Loucy (cell line): ENCODE results near the gene MIEF1.

Source experiments
- H2AFZ ChIP-seq: fragments of 200-600 bp; sonication (generic); 2 replicates; pipeline ENCODE4 v1.6.0; 2016; ENCODE audit warnings: antibody characterized with exemption, mild to moderate bottlenecking, low read length, moderate library complexity
- H3F3A ChIP-seq: fragments of 200-600 bp; 2 replicates; pipeline ENCODE4 v1.6.0; 2016; ENCODE audit warnings: antibody characterized with exemption, low read depth, mild to moderate bottlenecking
- H3K27me3 ChIP-seq: fragments of 200-600 bp; sonication (generic); 2 replicates; pipeline ENCODE4 v1.6.1; 2014; ENCODE audit warnings: low read length, mild to moderate bottlenecking; ENCODE audit not compliant: insufficient read depth, poor library complexity, severe bottlenecking
- H3K36me3 ChIP-seq: fragments of 200-600 bp; sonication (generic); 2 replicates; pipeline ENCODE4 v1.6.1; 2016; ENCODE audit warnings: low read length; ENCODE audit not compliant: insufficient read depth
- H3K4me1 ChIP-seq: fragments of 200-600 bp; sonication (generic); 2 replicates; pipeline ENCODE4 v1.5.1; 2014; ENCODE audit warnings: low read length, mild to moderate bottlenecking; ENCODE audit not compliant: insufficient read depth, poor library complexity, severe bottlenecking
- H3K4me2 ChIP-seq: fragments of 200-600 bp; sonication (generic); 2 replicates; pipeline ENCODE4 v1.6.0; 2014; ENCODE audit warnings: antibody characterized with exemption, low read length, low read depth, mild to moderate bottlenecking; ENCODE audit not compliant: poor library complexity, severe bottlenecking
- H3K4me3 ChIP-seq: fragments of 200-600 bp; sonication (generic); 2 replicates; pipeline ENCODE4 v1.5.1; 2014; ENCODE audit warnings: low read length, mild to moderate bottlenecking, mixed read lengths; ENCODE audit not compliant: poor library complexity, severe bottlenecking
- H3K79me2 ChIP-seq: fragments of 200-600 bp; sonication (generic); 2 replicates; pipeline ENCODE4 v1.6.1; 2014; ENCODE audit warnings: low read length; ENCODE audit not compliant: insufficient read depth
- H3K9ac ChIP-seq: fragments of 200-600 bp; sonication (generic); 2 replicates; pipeline ENCODE4 v1.6.0; 2014; ENCODE audit warnings: mild to moderate bottlenecking, low read depth, low read length, moderate library complexity; ENCODE audit not compliant: poor library complexity, severe bottlenecking
- H3K9me2 ChIP-seq: fragments of 200-600 bp; sonication (generic); replicated peaks from 2 replicates; pipeline ENCODE4 v1.6.1; 2016; ENCODE audit warnings: low read depth, low read length, mixed read lengths
- H3K9me3 ChIP-seq: fragments of 200-600 bp; sonication (generic); 2 replicates; pipeline ENCODE4 v1.6.1; 2014; ENCODE audit warnings: mild to moderate bottlenecking, antibody characterized with exemption, low read length, low read depth; ENCODE audit not compliant: insufficient read depth
- H4K20me1 ChIP-seq: fragments of 200-600 bp; sonication (generic); 2 replicates; pipeline ENCODE4 v1.6.0; 2014; ENCODE audit warnings: antibody characterized with exemption, low read length, mild to moderate bottlenecking; ENCODE audit not compliant: insufficient read depth, poor library complexity, severe bottlenecking
- EZH2phosphoT487 ChIP-seq: fragments of 200-600 bp; IDR thresholded peaks from 2 replicates; pipeline ENCODE4 v1.6.1; 2018; ENCODE audit warnings: antibody characterized with exemption, mild to moderate bottlenecking, moderate library complexity, borderline replicate concordance
- TF ChIP-seq, protein P1 (sequence below): fragments of 200-600 bp; sonication (generic); conservative IDR thresholded peaks from 2 replicates; pipeline ENCODE4 v1.5.1; 2014; ENCODE audit warnings: mild to moderate bottlenecking, antibody characterized with exemption, low read length

The MIEF1 gene

DNA sequence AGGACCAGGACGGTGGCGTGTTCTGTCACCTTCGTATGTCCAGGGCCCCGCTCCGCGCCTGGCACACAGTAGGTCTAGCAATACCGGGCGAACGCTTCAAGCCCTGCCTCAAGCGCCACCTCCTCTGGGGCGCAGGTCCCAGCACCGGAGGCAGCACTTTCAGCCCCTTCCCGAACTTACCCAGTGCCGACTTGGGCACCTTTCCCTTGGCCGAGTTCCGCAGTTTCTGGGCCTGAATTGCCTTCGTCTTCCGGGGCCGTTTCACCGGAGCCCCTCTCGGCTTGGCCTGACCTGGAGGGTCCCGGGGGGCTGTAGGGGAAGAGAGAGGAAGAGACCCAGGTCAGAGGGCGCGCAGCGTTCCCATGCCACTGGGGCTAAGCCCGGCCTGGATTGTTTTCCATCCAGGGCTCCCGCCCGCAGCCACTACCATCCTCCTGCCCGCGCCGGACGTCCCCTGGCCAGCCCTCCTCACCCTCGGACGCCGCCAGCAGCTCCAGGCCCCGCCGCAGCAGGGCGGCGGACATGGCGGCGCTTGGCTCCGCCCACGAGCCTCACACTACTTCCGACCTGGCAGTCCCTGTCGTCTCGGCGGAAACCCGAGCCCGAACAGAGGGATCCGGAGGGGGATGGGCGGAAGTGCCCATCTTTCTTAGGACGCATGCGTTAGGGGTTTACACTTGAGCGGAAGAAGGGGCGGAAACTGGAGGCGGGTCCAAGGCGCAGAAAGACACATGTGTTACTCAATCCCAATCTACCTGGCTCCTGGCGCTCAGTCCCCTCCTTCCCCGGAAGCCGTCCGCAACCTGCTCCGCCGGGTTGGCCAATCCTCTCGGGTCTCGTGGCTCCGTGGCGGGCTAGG, 30.4 kb downstream of the MIEF1 start, which contains the start of gene RPS19BP1:
RPS19BP1 (minus strand) TSS at position 534 of the 859 bp plus-strand sequence; CDS start at position 524, 10 bp downstream.
- Histone ChIP-seq H2AFZ (peak within 1 kb of the TSS; percentile 78), H3F3A (no peaks in the 10 kb centered on the region), H3K9me2 (no peaks in the 10 kb centered on the region), H3K4me1 (peaks cover 46% of the 10 kb centered on the region), H3K36me3 (0 out of 2 replicates have a peak, but pooled peaks cover 6% of the 10 kb centered on the region), H3K79me2 (peaks cover 49% of the 10 kb centered on the region), H4K20me1 (peaks cover 36% of the 10 kb centered on the region), H3K9ac (peak within 1 kb of the TSS; percentile 90), H3K27me3 (no peaks in the 10 kb centered on the region), H3K9me3 (no peaks in the 10 kb centered on the region), H3K4me2 (peak within 1 kb of the TSS; percentile 81), H3K4me3 (peak within 1 kb of the TSS; percentile 82)
- TF ChIP-seq, protein P1, sequence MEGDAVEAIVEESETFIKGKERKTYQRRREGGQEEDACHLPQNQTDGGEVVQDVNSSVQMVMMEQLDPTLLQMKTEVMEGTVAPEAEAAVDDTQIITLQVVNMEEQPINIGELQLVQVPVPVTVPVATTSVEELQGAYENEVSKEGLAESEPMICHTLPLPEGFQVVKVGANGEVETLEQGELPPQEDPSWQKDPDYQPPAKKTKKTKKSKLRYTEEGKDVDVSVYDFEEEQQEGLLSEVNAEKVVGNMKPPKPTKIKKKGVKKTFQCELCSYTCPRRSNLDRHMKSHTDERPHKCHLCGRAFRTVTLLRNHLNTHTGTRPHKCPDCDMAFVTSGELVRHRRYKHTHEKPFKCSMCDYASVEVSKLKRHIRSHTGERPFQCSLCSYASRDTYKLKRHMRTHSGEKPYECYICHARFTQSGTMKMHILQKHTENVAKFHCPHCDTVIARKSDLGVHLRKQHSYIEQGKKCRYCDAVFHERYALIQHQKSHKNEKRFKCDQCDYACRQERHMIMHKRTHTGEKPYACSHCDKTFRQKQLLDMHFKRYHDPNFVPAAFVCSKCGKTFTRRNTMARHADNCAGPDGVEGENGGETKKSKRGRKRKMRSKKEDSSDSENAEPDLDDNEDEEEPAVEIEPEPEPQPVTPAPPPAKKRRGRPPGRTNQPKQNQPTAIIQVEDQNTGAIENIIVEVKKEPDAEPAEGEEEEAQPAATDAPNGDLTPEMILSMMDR, result no peak
- TF ChIP-seq EZH2phosphoT487, result no peak

DNA sequence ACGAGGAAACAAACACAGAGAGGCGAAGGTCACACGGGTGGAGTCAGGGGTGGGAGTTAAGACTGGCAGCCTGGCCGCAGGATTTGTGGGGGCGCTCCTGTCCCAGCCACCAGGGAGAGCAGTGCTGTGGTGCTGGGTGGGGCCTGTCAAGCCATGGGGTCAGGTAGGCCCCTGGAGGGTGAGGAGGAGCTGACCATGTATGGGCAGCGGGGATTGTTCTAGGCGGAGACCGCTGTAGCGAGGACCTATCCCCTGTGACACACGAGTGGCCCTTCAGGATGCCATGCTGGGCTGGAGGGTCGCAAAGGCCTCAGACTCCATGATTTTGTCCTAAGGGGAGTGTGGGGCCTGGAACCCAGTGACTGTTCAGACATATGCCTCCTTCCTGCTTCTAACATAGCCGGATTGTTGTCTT, 32.0 kb downstream of the MIEF1 start:
- no peaks in the 10 kb centered on the region for H3F3A ChIP-seq
- 0 out of 2 replicates have a peak, but pooled peaks cover 6% of the 10 kb centered on the region for H3K36me3 ChIP-seq
- no peaks in the 10 kb centered on the region for H3K9me2 ChIP-seq
- peak overlapping the region; percentile 22 for H3K4me3 ChIP-seq
- peak overlapping the region; percentile 3 for H3K9ac ChIP-seq
- H3K79me2 ChIP-seq, result peaks cover 33% of the 10 kb centered on the region
- peaks cover 20% of the 10 kb centered on the region for H4K20me1 ChIP-seq
- H3K4me1 ChIP-seq, result peaks cover 32% of the 10 kb centered on the region
- H2AFZ ChIP-seq, result peak overlapping the region; percentile 82
- H3K9me3 ChIP-seq, result no peaks in the 10 kb centered on the region
- H3K4me2 ChIP-seq, result peak overlapping the region; percentile 58
- TF ChIP-seq, protein P1, result no peak
- TF ChIP-seq EZH2phosphoT487, result no peak
- no peaks in the 10 kb centered on the region for H3K27me3 ChIP-seq

DNA sequence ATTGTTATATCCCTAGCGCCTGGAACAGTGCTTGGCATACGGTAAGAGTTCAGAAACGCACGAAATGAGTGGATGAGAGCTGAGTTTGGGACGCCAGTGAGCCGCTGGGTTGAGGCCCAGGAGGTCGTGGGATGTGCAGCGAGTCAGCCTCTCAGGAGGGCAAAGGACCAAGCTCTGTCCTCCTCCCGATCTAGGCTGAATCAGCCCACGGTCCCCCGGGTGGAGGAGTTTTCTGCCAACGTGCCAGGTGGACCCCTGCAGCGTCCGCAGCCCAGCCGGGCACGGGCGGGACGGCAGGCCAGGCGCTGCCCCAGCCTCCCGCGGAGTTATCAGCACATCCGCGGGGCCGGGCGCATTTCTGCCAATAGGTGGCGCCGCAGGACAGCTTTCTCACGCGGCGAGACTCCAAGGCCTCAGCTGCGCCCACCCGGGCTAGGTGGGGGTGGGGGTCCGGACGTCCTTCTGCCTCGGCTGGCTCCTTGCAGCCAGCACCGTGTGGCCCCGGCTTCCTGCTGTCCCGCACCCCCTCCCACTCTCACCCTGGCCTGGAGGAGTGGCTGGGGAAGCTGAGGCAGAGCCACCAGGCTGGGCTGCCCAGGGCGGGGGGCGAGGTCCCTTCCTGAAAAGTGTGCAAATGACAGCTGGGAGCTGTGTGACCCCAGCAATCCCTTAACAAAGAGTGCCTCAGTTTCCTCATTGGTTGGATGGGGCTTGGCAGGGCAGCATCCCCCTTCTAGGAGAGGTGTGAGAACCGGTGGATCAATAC, 32.7 kb downstream of the MIEF1 start:
- peaks cover 28% of the 10 kb centered on the region for H3K79me2 ChIP-seq
- H3K4me2 ChIP-seq, result peak overlapping the region; percentile 58
- H3K9ac ChIP-seq, result peak overlapping the region; percentile 3
- peaks cover 27% of the 10 kb centered on the region for H3K4me1 ChIP-seq
- no peaks in the 10 kb centered on the region for H3K9me2 ChIP-seq
- peak overlapping the region; percentile 22 for H3K4me3 ChIP-seq
- no peak for TF ChIP-seq EZH2phosphoT487
- TF ChIP-seq, protein P1, result peak; percentile 90
- H2AFZ ChIP-seq, result peak overlapping the region; percentile 82
- no peaks in the 10 kb centered on the region for H3F3A ChIP-seq
- H3K9me3 ChIP-seq, result no peaks in the 10 kb centered on the region
- H3K36me3 ChIP-seq, result 0 out of 2 replicates have a peak, but pooled peaks cover 4% of the 10 kb centered on the region
- peaks cover 15% of the 10 kb centered on the region for H4K20me1 ChIP-seq
- H3K27me3 ChIP-seq, result no peaks in the 10 kb centered on the region
